Right atrium auricular region (tissue), 2 donors: ENCODE results near the gene TICAM1. TPM values are rescaled to one million over a fixed set of nuclear protein-coding genes. Genes with fewer than 3 reads are reported as not detected.
"Not testable (repeated sequence)": the region's sequence is repeated elsewhere in the genome, so short reads cannot be mapped to it uniquely, and the experiment has no call there.

Experiments
- DNase-seq: peaks from one replicate; pipeline ENCODE4 v3.0.0-alpha.2; 2019; ENCODE audit warnings: low spot score
- H3K27ac ChIP-seq, 2 donors: fragments of 200-600 bp; sonication (generic); 1 replicate in 1 of 2; 2 replicates in 1 of 2; pipeline ENCODE4 v1.5.1; 2016 to 2019
- H3K27me3 ChIP-seq, 2 donors: fragments of 200-600 bp; sonication (generic); one replicate each; pipeline versions ENCODE4 v1.5.1 to v1.6.0; 2017 to 2019
- H3K36me3 ChIP-seq: fragments of 200-600 bp; sonication (generic); one replicate; pipeline ENCODE4 v1.5.1; 2016
- H3K4me1 ChIP-seq, 2 donors: fragments of 200-600 bp; sonication (generic); one replicate each; pipeline versions ENCODE4 v1.5.1 to v1.6.0; 2017 to 2019
- H3K4me3 ChIP-seq, 2 donors: fragments of 200-600 bp; sonication (generic); 1 replicate in 1 of 2; 2 replicates in 1 of 2; pipeline ENCODE4 v1.5.1; 2017 to 2019; ENCODE audit warnings: mild to moderate bottlenecking in 1 of 2, moderate library complexity in 1 of 2
- H3K9me3 ChIP-seq, 2 donors: fragments of 200-600 bp; sonication (generic); one replicate each; pipeline ENCODE4 v1.5.1; 2019
- total RNA-seq, 2 donors: library from RNA; depleted of rRNA; stranded (reverse); fragments of >200 nt; gene quantifications; one replicate each; pipeline ENCODE4 v1.1.0, GENCODE V29; 2016
- TF ChIP-seq, protein P1 (sequence below), 2 donors: fragments of 200-600 bp; sonication (generic); IDR thresholded peaks; one replicate each; pipeline ENCODE4 v1.5.1; 2019; ENCODE audit warnings: antibody characterized with exemption in 2 of 2

Gene TICAM1
- total RNA-seq, 2 donors from 2014 or later: 3.0 to 7.6 TPM

DNA sequence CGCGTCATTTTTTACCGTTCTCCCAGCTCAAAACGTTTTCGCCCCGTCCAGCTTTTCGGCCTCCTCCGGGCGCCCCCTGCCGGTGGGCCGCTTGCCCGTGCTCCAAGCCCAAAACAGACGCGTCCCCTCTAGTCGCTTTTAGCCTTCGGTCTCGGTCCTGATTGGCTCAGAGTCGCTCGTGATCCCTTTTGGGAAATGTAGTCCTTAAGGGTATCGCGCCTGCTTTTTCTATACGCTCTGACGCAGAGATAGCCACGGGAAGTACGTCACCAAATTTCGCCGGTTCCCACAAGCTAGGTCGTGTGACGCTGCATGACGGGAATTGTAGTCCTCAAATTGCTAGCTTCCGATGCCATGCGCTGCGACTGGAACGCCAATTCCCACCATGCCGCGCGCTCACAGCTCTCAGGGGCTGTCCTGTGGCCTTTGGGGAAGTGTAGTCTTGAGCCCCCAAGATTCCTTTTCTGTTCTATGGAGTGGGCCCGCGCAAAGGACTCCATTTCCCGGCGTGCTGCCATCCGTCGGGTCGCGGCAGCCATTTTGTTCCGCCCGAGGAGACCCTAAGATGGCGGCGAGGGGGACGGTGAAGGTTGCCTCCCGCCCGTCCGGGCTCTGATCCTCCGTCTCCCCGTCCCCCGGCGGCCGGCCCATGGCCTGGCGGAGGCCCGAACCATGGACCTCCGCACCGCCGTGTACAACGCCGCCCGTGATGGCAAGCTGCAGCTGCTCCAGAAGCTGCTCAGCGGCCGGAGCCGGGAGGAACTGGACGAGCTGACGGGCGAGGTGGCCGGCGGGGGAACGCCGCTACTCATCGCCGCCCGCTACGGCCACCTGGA lies 40.1 kb downstream of the TICAM1 start, which contains the start of gene FEM1A:
Gene FEM1A, plus strand, starts transcription at position 552 of the 836 bp plus-strand sequence. Its CDS starts 121 bp downstream, at position 673.
- TF ChIP-seq, protein P1, sequence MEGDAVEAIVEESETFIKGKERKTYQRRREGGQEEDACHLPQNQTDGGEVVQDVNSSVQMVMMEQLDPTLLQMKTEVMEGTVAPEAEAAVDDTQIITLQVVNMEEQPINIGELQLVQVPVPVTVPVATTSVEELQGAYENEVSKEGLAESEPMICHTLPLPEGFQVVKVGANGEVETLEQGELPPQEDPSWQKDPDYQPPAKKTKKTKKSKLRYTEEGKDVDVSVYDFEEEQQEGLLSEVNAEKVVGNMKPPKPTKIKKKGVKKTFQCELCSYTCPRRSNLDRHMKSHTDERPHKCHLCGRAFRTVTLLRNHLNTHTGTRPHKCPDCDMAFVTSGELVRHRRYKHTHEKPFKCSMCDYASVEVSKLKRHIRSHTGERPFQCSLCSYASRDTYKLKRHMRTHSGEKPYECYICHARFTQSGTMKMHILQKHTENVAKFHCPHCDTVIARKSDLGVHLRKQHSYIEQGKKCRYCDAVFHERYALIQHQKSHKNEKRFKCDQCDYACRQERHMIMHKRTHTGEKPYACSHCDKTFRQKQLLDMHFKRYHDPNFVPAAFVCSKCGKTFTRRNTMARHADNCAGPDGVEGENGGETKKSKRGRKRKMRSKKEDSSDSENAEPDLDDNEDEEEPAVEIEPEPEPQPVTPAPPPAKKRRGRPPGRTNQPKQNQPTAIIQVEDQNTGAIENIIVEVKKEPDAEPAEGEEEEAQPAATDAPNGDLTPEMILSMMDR (IDR thresholded peaks at IDR 0.05): peak; percentile 97 to 98
- Histone ChIP-seq H3K4me1 (peaks cover 0 to 43% of the 10 kb centered on the region in 2 donors), H3K27ac (peak within 1 kb of the TSS; percentile 93), H3K9me3 (no peaks in the 10 kb centered on the region), H3K4me3 (peak within 1 kb of the TSS; percentile 91 to 92), H3K36me3 (peaks cover 34% of the 10 kb centered on the region), H3K27me3 (no peaks in the 10 kb centered on the region)
- DNase-seq: peak; percentile 100

- not testable (repeated sequence) for DNase-seq, H3K9me3 ChIP-seq, H3K27ac ChIP-seq, H3K36me3 ChIP-seq, H3K4me1 ChIP-seq, H3K27me3 ChIP-seq, H3K4me3 ChIP-seq
These were observed 45.0 kb downstream of the TICAM1 start for GRCh38 chr19:4786412-4787016.

DNA sequence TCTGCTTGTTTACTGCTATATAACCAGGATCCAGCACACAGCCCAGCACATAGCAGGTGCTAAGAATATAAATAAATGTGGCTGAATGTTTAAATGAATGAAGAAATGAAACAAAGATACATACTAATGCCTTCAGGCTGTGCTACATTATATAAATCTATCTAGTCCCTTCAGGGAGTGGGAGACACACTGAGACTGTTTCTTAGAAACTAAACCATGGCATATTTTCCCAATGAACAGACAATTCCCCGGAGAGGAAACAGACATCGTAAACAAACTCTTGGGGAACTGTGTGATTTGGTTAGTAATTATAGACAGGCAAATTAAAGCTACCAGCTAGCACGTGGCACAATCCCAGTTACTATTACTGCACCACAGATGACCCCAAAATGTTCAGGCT lies 49.7 kb downstream of the TICAM1 start:
- peaks cover 0 to 4% of the 10 kb centered on the region in 2 donors for H3K9me3 ChIP-seq
- H3K4me1 ChIP-seq: no peaks in the 10 kb centered on the region
- H3K27ac ChIP-seq: no peak overlapping the region
- no peak for DNase-seq
- TF ChIP-seq, protein P1 (IDR thresholded peaks at IDR 0.05): no peak
- H3K36me3 ChIP-seq: no peaks in the 10 kb centered on the region
- no peak overlapping the region for H3K4me3 ChIP-seq
- no peaks in the 10 kb centered on the region for H3K27me3 ChIP-seq

- DNase-seq: no peak
- no peaks in the 10 kb centered on the region for H3K27me3 ChIP-seq
- no peaks in the 10 kb centered on the region for H3K36me3 ChIP-seq
- H3K4me1 ChIP-seq: no peaks in the 10 kb centered on the region
- peaks cover 0 to 4% of the 10 kb centered on the region in 2 donors for H3K9me3 ChIP-seq
- no peak overlapping the region for H3K4me3 ChIP-seq
- no peak overlapping the region for H3K27ac ChIP-seq
- TF ChIP-seq, protein P1 (IDR thresholded peaks at IDR 0.05): no peak
These were observed 50.7 kb downstream of the TICAM1 start for GRCh38 chr19:4780860-4781259.

DNA sequence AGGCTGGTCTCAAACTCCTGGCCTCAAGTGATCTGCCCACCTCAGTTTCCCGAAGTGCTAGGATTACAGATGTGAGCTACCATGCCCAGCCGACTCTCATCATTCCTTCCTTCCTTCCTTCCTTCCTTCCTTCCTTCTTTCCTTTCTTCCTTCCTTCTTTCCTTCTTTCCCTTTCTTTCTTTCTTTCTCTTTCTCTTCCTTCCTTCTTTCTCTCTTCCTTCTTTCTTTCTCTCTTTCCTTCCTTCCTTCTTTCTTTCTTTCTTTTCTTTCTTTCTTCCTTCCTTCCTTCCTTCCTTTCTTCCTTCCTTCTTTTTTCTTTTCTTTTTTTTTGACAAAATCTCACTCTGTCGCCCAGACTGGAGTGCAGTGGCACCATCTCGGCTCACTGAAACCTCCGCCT lies 53.4 kb downstream of the TICAM1 start:
- not testable (repeated sequence) for H3K4me3 ChIP-seq, H3K27me3 ChIP-seq, H3K9me3 ChIP-seq, H3K4me1 ChIP-seq, DNase-seq, H3K36me3 ChIP-seq, H3K27ac ChIP-seq

GRCh38 chr19:4776436-4777211 lies 54.9 kb downstream of the TICAM1 start:
- H3K27me3 ChIP-seq: no peaks in the 10 kb centered on the region
- TF ChIP-seq, protein P1 (IDR thresholded peaks at IDR 0.05): no peak

More at GRCh38 chr19:4776436-4777211, 54.9 kb downstream of the TICAM1 start:
- no peak for DNase-seq
- Histone ChIP-seq H3K36me3 (no peaks in the 10 kb centered on the region), H3K9me3 (peaks cover 0 to 4% of the 10 kb centered on the region in 2 donors), H3K27ac (no peak overlapping the region), H3K4me1 (no peaks in the 10 kb centered on the region), H3K4me3 (no peak overlapping the region)
